Measurements from ENCODE around the gene CIAO1. TPM values are rescaled to one million over a fixed set of nuclear protein-coding genes. Genes with fewer than 3 reads are reported as not detected.
A peak's percentile ranks its signal among the peaks of the same experiment; 100 is the strongest.
"Not testable (repeated sequence)": the region's sequence is repeated elsewhere in the genome, so short reads cannot be mapped to it uniquely, and the experiment has no call there.

The CIAO1 gene
- total RNA-seq, 2 donors from 2014 or later = 98.0 to 108 TPM

GRCh38 chr2:96274355-96275056 lies 8.5 kb downstream of the CIAO1 start:
- no peak for ATAC-seq

GRCh38 chr2:96276787-96277499 lies 10.9 kb downstream of the CIAO1 start:
- ATAC-seq = peak in 1 of 2 donors; percentile 5
- Mint-ChIP-seq H3K9me3 (no peaks in the 10 kb centered on the region), H3K4me1 (ENCODE audit: low read depth in 2 of 2) (peaks cover 0 to 4% of the 10 kb centered on the region in 2 donors), H3K27me3 (no peaks in the 10 kb centered on the region), H3K27ac (no peak overlapping the region), H3K36me3 (peaks cover 14% of the 10 kb centered on the region), H3K4me3 (no peak overlapping the region)
- DNase-seq (ENCODE audit: low spot score) = no peak

More at GRCh38 chr2:96274355-96275056, 8.5 kb downstream of the CIAO1 start:
- no peak for DNase-seq (ENCODE audit: low spot score)
- Mint-ChIP-seq H3K4me1 (ENCODE audit: low read depth in 2 of 2) (no peaks in the 10 kb centered on the region), H3K27ac (peak overlapping the region in 1 of 2 donors; percentile 24), H3K27me3 (no peaks in the 10 kb centered on the region), H3K4me3 (no peak overlapping the region), H3K9me3 (no peaks in the 10 kb centered on the region), H3K36me3 (peaks cover 8% of the 10 kb centered on the region)

DNA sequence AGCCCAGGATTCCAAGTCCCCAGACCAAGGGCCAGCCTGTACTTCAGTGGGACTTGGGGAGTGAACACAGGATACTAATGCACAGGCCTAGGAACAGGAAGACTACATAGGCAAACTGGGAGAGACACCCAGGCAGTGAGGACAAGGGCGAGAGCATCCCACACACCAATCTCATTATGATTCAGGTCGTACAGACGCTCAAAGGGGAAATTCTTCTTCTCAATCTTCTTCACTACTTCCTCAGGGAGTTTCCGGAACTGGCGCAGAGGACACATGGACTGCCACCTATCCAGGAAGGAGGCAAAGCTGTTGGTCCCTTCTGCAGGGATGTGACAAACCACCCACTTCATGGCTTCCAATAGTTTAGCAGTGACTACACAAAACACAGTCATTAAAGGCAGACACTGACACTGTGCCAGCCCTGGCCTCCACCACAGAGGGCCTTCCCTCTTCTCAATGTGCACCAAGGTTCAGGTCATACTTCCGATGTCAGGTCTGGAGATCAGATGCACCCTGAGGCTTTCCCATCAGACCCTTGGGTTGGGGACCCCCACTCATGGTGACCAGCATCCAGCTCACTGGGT lies 21.3 kb downstream of the CIAO1 start:
- H3K9me3 Mint-ChIP-seq = no peaks in the 10 kb centered on the region
- no peak overlapping the region for H3K4me3 Mint-ChIP-seq
- H3K4me1 Mint-ChIP-seq (ENCODE audit: low read depth in 2 of 2) = peaks cover 0 to 13% of the 10 kb centered on the region in 2 donors
- ATAC-seq (no peak), DNase-seq (ENCODE audit: low spot score) (no peak)
- peak overlapping the region in 1 of 2 donors; percentile 10 for H3K27ac Mint-ChIP-seq
- peaks cover 26% of the 10 kb centered on the region for H3K36me3 Mint-ChIP-seq
- H3K27me3 Mint-ChIP-seq = no peaks in the 10 kb centered on the region

GRCh38 chr2:96291751-96292150 lies 25.7 kb downstream of the CIAO1 start:
- Mint-ChIP-seq H3K9me3 (no peaks in the 10 kb centered on the region), H3K36me3 (peaks cover 49% of the 10 kb centered on the region), H3K27ac (no peak overlapping the region), H3K27me3 (no peaks in the 10 kb centered on the region), H3K4me3 (no peak overlapping the region), H3K4me1 (ENCODE audit: low read depth in 2 of 2) (peaks cover 0 to 15% of the 10 kb centered on the region in 2 donors)
- DNase-seq (ENCODE audit: low spot score) (no peak), ATAC-seq (no peak)

- not testable (repeated sequence) for H3K9me3 Mint-ChIP-seq; ATAC-seq; H3K27ac Mint-ChIP-seq; H3K27me3 Mint-ChIP-seq; DNase-seq (ENCODE audit: low spot score); H3K4me1 Mint-ChIP-seq (ENCODE audit: low read depth in 2 of 2); H3K4me3 Mint-ChIP-seq
- peaks cover 56% of the 10 kb centered on the region for H3K36me3 Mint-ChIP-seq
Observed at GRCh38 chr2:96294271-96294670, 28.2 kb downstream of the CIAO1 start.

GRCh38 chr2:96296925-96297324 lies 30.9 kb downstream of the CIAO1 start:
- H3K9me3 Mint-ChIP-seq = no peaks in the 10 kb centered on the region
- H3K4me1 Mint-ChIP-seq (ENCODE audit: low read depth in 2 of 2) = peaks cover 13 to 16% of the 10 kb centered on the region in 2 donors
- no peak for ATAC-seq
- H3K36me3 Mint-ChIP-seq = peaks cover 66% of the 10 kb centered on the region
- no peak for DNase-seq (ENCODE audit: low spot score)
- no peak overlapping the region for H3K4me3 Mint-ChIP-seq
- H3K27ac Mint-ChIP-seq = no peak overlapping the region
- no peaks in the 10 kb centered on the region for H3K27me3 Mint-ChIP-seq

GRCh38 chr2:96301865-96302264 lies 35.8 kb downstream of the CIAO1 start:
- ATAC-seq (no peak), DNase-seq (ENCODE audit: low spot score) (no peak)
- peaks cover 62% of the 10 kb centered on the region for H3K36me3 Mint-ChIP-seq
- H3K27ac Mint-ChIP-seq = peak overlapping the region; percentile 27 to 47
- no peaks in the 10 kb centered on the region for H3K27me3 Mint-ChIP-seq
- H3K9me3 Mint-ChIP-seq = no peaks in the 10 kb centered on the region
- no peak overlapping the region for H3K4me3 Mint-ChIP-seq
- peaks cover 45 to 51% of the 10 kb centered on the region in 2 donors for H3K4me1 Mint-ChIP-seq (ENCODE audit: low read depth in 2 of 2)

- Mint-ChIP-seq H3K27me3 (no peaks in the 10 kb centered on the region), H3K27ac (peak overlapping the region; percentile 98), H3K36me3 (peaks cover 36% of the 10 kb centered on the region), H3K4me3 (peak overlapping the region; percentile 96), H3K9me3 (no peaks in the 10 kb centered on the region), H3K4me1 (ENCODE audit: low read depth in 2 of 2) (peaks cover 45 to 46% of the 10 kb centered on the region in 2 donors)
- ATAC-seq (no peak), DNase-seq (ENCODE audit: low spot score) (no peak)
Observed at GRCh38 chr2:96304606-96305005, 38.6 kb downstream of the CIAO1 start.

DNA sequence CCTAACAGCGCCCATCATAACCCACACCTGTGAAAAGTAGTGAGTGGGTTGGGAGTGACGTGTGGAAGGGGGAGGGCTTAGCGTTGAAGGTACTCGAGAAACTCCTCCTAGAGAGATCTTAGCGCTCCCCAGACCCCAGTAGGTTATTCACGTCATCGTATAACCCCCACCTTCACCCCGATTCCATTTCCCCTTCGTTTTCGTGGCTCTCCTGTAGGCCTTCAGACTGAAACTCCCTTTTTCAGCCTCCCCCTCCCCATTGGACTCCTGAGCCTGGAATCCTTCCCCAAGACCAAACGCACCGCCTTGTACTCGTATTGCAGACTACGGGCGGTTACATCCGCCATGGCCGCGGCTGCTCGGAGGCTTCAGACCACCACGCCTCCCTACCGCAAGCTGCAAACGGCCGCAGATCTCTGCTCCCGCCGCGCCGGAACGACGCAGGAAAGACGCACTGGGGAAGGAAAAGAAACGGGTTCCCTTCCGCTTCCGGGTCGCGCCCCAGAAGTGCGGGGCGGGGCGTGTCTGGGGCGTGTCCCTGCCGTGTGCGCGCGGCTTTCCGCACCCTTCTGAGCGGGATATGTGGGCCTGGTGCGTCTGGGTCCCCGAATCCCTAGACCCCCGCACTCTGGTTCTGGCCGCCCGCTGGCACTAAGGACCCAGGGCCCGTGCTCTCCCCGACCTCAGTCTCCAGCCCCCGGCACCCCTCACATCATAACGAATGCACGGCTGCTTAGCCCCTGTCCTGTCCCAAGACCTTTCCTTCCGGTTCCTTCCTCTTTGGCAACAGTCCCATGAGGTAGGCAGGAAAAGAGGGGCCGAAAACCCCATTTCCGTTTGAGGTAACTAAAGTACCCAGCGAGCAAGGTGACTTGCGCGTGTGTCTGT lies 39.3 kb downstream of the CIAO1 start, which contains the start of gene SNRNP200:
TSS of gene SNRNP200 (minus strand) at position 456 of the 888 bp plus-strand sequence. CDS start at position 347, 109 bp downstream.
- Mint-ChIP-seq H3K4me3 (peak within 1 kb of the TSS; percentile 96), H3K4me1 (ENCODE audit: low read depth in 2 of 2) (peaks cover 45 to 46% of the 10 kb centered on the region in 2 donors)

GRCh38 chr2:96305979-96306308 lies 39.9 kb downstream of the CIAO1 start:
- peaks cover 41 to 44% of the 10 kb centered on the region in 2 donors for H3K4me1 Mint-ChIP-seq (ENCODE audit: low read depth in 2 of 2)
- DNase-seq (ENCODE audit: low spot score) (no peak), ATAC-seq (no peak)
- peaks cover 31% of the 10 kb centered on the region for H3K36me3 Mint-ChIP-seq
- H3K27me3 Mint-ChIP-seq = no peaks in the 10 kb centered on the region
- H3K9me3 Mint-ChIP-seq = no peaks in the 10 kb centered on the region
- peak overlapping the region; percentile 96 for H3K4me3 Mint-ChIP-seq
- peak overlapping the region; percentile 98 for H3K27ac Mint-ChIP-seq

More for the DNA sequence above, 39.3 kb downstream of the CIAO1 start, which contains the start of gene SNRNP200:
- no peaks in the 10 kb centered on the region for H3K27me3 Mint-ChIP-seq
- DNase-seq (ENCODE audit: low spot score) (peak; percentile 93), ATAC-seq (peak; percentile 99)
- no peaks in the 10 kb centered on the region for H3K9me3 Mint-ChIP-seq
- peaks cover 35% of the 10 kb centered on the region for H3K36me3 Mint-ChIP-seq
- H3K27ac Mint-ChIP-seq = peak within 1 kb of the TSS; percentile 98

GRCh38 chr2:96306370-96306769 lies 40.3 kb downstream of the CIAO1 start:
- peaks cover 27% of the 10 kb centered on the region for H3K36me3 Mint-ChIP-seq

DNA sequence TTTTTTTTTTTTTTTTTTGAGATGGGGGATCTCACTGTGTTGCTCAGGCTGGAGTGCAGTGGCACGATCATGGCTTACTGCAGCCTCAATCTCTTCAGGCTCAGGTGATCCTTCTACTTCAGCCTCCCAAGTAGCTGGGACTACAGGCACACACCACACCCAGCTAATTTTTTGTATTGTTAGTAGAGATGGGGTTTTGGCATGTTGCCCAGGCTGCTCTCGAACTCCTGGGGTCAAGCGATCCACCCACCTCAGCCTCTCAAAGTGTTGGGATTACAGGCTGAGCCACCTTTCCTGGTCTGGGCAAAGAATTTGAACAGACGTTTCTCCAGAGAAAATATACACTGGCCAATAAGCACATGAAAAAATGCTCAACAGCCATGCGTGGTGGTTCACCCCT lies 42.2 kb downstream of the CIAO1 start:
- Mint-ChIP-seq H3K27me3 (no peaks in the 10 kb centered on the region), H3K4me1 (ENCODE audit: low read depth in 2 of 2) (peaks cover 28 to 30% of the 10 kb centered on the region in 2 donors), H3K36me3 (peaks cover 14% of the 10 kb centered on the region), H3K27ac (no peak overlapping the region), H3K4me3 (no peak overlapping the region), H3K9me3 (no peaks in the 10 kb centered on the region)
- DNase-seq (ENCODE audit: low spot score) (no peak), ATAC-seq (no peak)

More at GRCh38 chr2:96306370-96306769, 40.3 kb downstream of the CIAO1 start:
- peak overlapping the region; percentile 96 for H3K4me3 Mint-ChIP-seq
- peak overlapping the region; percentile 98 for H3K27ac Mint-ChIP-seq
- no peak for ATAC-seq
- no peaks in the 10 kb centered on the region for H3K27me3 Mint-ChIP-seq
- no peak for DNase-seq (ENCODE audit: low spot score)
- peaks cover 37 to 39% of the 10 kb centered on the region in 2 donors for H3K4me1 Mint-ChIP-seq (ENCODE audit: low read depth in 2 of 2)
- H3K9me3 Mint-ChIP-seq = no peaks in the 10 kb centered on the region

DNA sequence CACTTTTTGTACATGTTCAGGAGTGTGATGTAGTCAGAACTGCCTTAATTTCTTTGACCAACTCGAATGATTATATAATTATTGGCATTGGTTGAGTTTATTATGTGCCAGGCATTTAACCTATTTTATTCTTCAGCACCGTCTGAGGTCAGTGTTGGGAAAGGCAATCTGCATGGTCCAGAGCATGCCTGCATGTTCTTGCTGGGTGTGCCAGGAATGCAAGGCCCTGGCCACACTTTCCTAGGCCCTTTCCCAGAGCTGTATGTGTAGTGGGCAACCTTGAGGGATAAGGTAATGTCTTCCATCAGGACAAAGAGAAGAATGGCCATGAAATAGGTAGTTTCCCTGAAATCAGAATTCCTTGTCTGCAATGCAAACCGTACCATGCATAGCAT lies 49.0 kb downstream of the CIAO1 start:
- Mint-ChIP-seq H3K27me3 (no peaks in the 10 kb centered on the region), H3K36me3 (peaks cover 5% of the 10 kb centered on the region), H3K27ac (peak overlapping the region; percentile 91 to 95), H3K4me3 (peak overlapping the region; percentile 82), H3K4me1 (ENCODE audit: low read depth in 2 of 2) (peaks cover 31 to 43% of the 10 kb centered on the region in 2 donors), H3K9me3 (no peaks in the 10 kb centered on the region)
- ATAC-seq = no peak
- DNase-seq (ENCODE audit: low spot score) = no peak
